ENCODE measurements around the gene SLC2A9.

The SLC2A9 gene

GRCh38 chr4:10026485-10026884, 5.2 kb upstream of the SLC2A9 start:
- H3K4me3 ChIP-seq (ENCODE audit: low read length): no peak overlapping the region
- H3K4me2 ChIP-seq (ENCODE audit: low read length): no peak overlapping the region
- peaks cover 32% of the 10 kb centered on the region for H3K4me1 ChIP-seq (ENCODE audit: low read length)
- H3K9me3 ChIP-seq (ENCODE audit: insufficient read depth, low read length): no peaks in the 10 kb centered on the region
- no peaks in the 10 kb centered on the region for H3K36me3 ChIP-seq (replicated peaks; ENCODE audit: low read depth, low read length)
- peaks cover 11% of the 10 kb centered on the region; the same call in 1 of the 2 replicates for H3K27me3 ChIP-seq (ENCODE audit: low read depth, low read length)
- TF ChIP-seq EZH2phosphoT487 (IDR thresholded peaks at IDR 0.05; ENCODE audit: low read depth): no peak
- TF ChIP-seq, protein P1, sequence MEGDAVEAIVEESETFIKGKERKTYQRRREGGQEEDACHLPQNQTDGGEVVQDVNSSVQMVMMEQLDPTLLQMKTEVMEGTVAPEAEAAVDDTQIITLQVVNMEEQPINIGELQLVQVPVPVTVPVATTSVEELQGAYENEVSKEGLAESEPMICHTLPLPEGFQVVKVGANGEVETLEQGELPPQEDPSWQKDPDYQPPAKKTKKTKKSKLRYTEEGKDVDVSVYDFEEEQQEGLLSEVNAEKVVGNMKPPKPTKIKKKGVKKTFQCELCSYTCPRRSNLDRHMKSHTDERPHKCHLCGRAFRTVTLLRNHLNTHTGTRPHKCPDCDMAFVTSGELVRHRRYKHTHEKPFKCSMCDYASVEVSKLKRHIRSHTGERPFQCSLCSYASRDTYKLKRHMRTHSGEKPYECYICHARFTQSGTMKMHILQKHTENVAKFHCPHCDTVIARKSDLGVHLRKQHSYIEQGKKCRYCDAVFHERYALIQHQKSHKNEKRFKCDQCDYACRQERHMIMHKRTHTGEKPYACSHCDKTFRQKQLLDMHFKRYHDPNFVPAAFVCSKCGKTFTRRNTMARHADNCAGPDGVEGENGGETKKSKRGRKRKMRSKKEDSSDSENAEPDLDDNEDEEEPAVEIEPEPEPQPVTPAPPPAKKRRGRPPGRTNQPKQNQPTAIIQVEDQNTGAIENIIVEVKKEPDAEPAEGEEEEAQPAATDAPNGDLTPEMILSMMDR (IDR thresholded peaks at IDR 0.05; ENCODE audit: low read depth, low read length): no peak
- no peaks in the 10 kb centered on the region for H3K79me2 ChIP-seq (ENCODE audit: low read length)
- no peak overlapping the region for H2AFZ ChIP-seq (ENCODE audit: low read depth, low read length)
- no peaks in the 10 kb centered on the region for H4K20me1 ChIP-seq (ENCODE audit: insufficient read depth, low read length)
- no peak overlapping the region for H3K9ac ChIP-seq (ENCODE audit: low read length)
- H3K27ac ChIP-seq (ENCODE audit: low read length): no peak overlapping the region

DNA sequence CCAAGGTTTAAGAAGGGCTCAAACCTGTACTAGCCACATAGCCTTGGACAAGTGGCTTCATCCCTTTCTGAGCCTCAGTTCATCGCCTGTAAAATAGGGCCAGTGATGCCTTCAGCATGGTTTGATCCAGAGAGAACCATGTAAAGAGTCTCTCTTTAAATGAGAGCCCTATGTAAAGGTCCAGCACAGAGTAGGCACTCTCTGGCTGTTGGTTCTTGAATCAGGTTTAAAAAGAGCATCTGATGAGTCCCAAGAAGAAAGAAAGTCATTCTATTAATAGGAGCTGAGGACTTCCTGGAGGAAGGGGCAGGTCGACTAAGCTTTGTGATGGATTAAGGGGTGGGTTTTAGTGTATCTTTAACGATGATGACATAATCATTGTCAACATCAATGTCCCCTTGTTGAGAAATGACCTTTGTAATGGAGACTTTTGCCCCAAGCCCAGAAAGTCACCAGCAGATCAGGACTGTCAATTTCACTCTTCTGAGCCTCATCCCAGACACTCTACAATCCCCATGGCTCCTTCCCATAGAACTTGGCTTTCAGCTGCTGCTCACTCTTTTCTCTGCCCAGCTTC, 4.0 kb upstream of the SLC2A9 start:
- no peaks in the 10 kb centered on the region for H3K79me2 ChIP-seq (ENCODE audit: low read length)
- H4K20me1 ChIP-seq (ENCODE audit: insufficient read depth, low read length): no peaks in the 10 kb centered on the region
- peaks cover 11% of the 10 kb centered on the region; the same call in 1 of the 2 replicates for H3K27me3 ChIP-seq (ENCODE audit: low read depth, low read length)
- peaks cover 40% of the 10 kb centered on the region for H3K4me1 ChIP-seq (ENCODE audit: low read length)
- H2AFZ ChIP-seq (ENCODE audit: low read depth, low read length): no peak overlapping the region
- H3K36me3 ChIP-seq (replicated peaks; ENCODE audit: low read depth, low read length): no peaks in the 10 kb centered on the region
- TF ChIP-seq EZH2phosphoT487 (IDR thresholded peaks at IDR 0.05; ENCODE audit: low read depth): no peak
- TF ChIP-seq, protein P1 (IDR thresholded peaks at IDR 0.05; ENCODE audit: low read depth, low read length): no peak
- H3K9ac ChIP-seq (ENCODE audit: low read length): no peak overlapping the region
- no peak overlapping the region for H3K4me2 ChIP-seq (ENCODE audit: low read length)
- H3K27ac ChIP-seq (ENCODE audit: low read length): no peak overlapping the region
- no peak overlapping the region for H3K4me3 ChIP-seq (ENCODE audit: low read length)
- no peaks in the 10 kb centered on the region for H3K9me3 ChIP-seq (ENCODE audit: insufficient read depth, low read length)

- Histone ChIP-seq H3K79me2 (ENCODE audit: low read length) (no peaks in the 10 kb centered on the region), H3K9me3 (ENCODE audit: insufficient read depth, low read length) (no peaks in the 10 kb centered on the region), H3K4me2 (ENCODE audit: low read length) (peak overlapping the region; percentile 77), H3K36me3 (replicated peaks; ENCODE audit: low read depth, low read length) (no peaks in the 10 kb centered on the region), H3K4me3 (ENCODE audit: low read length) (no peak overlapping the region), H4K20me1 (ENCODE audit: insufficient read depth, low read length) (no peaks in the 10 kb centered on the region), H3K9ac (ENCODE audit: low read length) (peak overlapping the region; percentile 30; the same call in 1 of the 2 replicates), H3K27ac (ENCODE audit: low read length) (peak overlapping the region; percentile 62), H3K27me3 (ENCODE audit: low read depth, low read length) (peaks cover 11% of the 10 kb centered on the region; the same call in 1 of the 2 replicates), H2AFZ (ENCODE audit: low read depth, low read length) (peak overlapping the region; percentile 56; the same call in 1 of the 2 replicates), H3K4me1 (ENCODE audit: low read length) (peaks cover 46% of the 10 kb centered on the region)
- TF ChIP-seq, protein P1 (IDR thresholded peaks at IDR 0.05; ENCODE audit: low read depth, low read length): no peak
- TF ChIP-seq EZH2phosphoT487 (IDR thresholded peaks at IDR 0.05; ENCODE audit: low read depth): no peak
These were observed 3.0 kb upstream of the SLC2A9 start for GRCh38 chr4:10024303-10024702.

DNA sequence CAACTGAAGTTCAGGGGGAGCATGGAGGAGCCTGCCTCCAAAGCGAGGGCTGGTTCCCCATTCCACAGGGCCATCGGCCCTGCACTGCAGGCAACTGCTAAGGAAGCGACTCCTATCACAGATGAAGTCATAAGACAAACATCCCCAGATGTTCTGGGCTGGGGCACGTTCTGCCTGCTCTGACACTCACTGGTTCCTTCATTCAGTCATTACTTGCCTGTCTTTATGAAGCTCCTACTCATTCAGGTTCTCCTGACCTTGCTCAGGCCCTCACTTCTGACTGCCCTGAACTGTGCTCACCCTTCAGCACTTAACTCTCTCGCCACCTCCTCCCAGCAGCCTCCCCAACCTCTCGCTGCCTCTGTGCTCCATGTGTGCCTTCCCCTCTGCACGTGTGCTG, 2.5 kb upstream of the SLC2A9 start:
- Histone ChIP-seq H3K36me3 (replicated peaks; ENCODE audit: low read depth, low read length) (no peaks in the 10 kb centered on the region), H3K27ac (ENCODE audit: low read length) (peak overlapping the region; percentile 62), H3K4me3 (ENCODE audit: low read length) (peak overlapping the region; percentile 19; the same call in 1 of the 2 replicates), H3K4me1 (ENCODE audit: low read length) (peaks cover 47% of the 10 kb centered on the region), H3K4me2 (ENCODE audit: low read length) (peak overlapping the region; percentile 77), H2AFZ (ENCODE audit: low read depth, low read length) (peak overlapping the region; percentile 56), H4K20me1 (ENCODE audit: insufficient read depth, low read length) (no peaks in the 10 kb centered on the region), H3K79me2 (ENCODE audit: low read length) (no peaks in the 10 kb centered on the region), H3K27me3 (ENCODE audit: low read depth, low read length) (peaks cover 11% of the 10 kb centered on the region; the same call in 1 of the 2 replicates), H3K9ac (ENCODE audit: low read length) (peak overlapping the region; percentile 30; the same call in 1 of the 2 replicates), H3K9me3 (ENCODE audit: insufficient read depth, low read length) (no peaks in the 10 kb centered on the region)
- TF ChIP-seq EZH2phosphoT487 (IDR thresholded peaks at IDR 0.05; ENCODE audit: low read depth): no peak
- TF ChIP-seq, protein P1 (IDR thresholded peaks at IDR 0.05; ENCODE audit: low read depth, low read length): no peak

Measured in OCI-LY3 (cell line).